ENCODE measurements around the gene MLH3.

The MLH3 gene

DNA sequence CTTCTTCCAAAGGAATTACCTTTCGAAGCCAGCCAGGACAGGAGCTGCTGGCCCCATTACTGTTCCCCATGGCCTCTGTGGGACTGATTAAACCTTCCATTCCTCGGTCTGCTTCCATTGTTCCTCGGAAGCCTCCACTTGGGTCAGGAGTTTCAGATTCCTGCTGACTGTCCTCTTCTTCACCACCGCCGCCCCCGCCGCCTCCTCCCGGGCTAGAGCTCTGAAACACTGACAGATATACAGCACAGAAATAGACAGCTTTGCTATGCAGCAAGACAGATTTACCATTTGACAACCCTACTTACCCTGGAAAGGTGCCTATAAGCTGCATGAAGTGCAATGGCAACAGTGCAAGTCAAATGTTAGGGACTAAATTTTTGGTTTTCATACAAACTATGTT, 40.0 kb upstream of the MLH3 start:
- no peak overlapping the region for H3K4me3 ChIP-seq (ENCODE audit: low read depth, low read length)
- TF ChIP-seq, protein P1, sequence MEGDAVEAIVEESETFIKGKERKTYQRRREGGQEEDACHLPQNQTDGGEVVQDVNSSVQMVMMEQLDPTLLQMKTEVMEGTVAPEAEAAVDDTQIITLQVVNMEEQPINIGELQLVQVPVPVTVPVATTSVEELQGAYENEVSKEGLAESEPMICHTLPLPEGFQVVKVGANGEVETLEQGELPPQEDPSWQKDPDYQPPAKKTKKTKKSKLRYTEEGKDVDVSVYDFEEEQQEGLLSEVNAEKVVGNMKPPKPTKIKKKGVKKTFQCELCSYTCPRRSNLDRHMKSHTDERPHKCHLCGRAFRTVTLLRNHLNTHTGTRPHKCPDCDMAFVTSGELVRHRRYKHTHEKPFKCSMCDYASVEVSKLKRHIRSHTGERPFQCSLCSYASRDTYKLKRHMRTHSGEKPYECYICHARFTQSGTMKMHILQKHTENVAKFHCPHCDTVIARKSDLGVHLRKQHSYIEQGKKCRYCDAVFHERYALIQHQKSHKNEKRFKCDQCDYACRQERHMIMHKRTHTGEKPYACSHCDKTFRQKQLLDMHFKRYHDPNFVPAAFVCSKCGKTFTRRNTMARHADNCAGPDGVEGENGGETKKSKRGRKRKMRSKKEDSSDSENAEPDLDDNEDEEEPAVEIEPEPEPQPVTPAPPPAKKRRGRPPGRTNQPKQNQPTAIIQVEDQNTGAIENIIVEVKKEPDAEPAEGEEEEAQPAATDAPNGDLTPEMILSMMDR (IDR thresholded peaks at IDR 0.05; ENCODE audit: low read depth, low read length) = no peak

DNA sequence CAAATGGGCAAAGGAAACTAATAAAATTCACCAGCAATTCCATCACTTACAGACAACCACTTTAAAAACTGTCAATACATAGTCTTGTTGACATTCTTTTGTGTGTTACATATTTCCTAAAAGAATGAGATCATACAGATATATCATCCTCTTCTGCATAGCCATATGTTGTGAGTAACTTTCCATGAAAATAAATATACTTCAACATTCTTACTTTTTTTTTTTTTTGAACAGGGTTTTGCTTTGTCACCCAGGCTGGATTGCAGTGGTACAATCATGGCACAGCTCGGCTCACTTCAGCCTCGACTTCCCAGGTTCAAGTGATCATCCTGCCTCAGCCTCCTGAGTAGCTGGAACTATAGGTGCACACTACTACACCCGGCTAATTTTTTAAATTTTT, 39.1 kb upstream of the MLH3 start:
- no peak overlapping the region for H3K4me3 ChIP-seq (ENCODE audit: low read depth, low read length)
- TF ChIP-seq, protein P1 (IDR thresholded peaks at IDR 0.05; ENCODE audit: low read depth, low read length) = no peak

DNA sequence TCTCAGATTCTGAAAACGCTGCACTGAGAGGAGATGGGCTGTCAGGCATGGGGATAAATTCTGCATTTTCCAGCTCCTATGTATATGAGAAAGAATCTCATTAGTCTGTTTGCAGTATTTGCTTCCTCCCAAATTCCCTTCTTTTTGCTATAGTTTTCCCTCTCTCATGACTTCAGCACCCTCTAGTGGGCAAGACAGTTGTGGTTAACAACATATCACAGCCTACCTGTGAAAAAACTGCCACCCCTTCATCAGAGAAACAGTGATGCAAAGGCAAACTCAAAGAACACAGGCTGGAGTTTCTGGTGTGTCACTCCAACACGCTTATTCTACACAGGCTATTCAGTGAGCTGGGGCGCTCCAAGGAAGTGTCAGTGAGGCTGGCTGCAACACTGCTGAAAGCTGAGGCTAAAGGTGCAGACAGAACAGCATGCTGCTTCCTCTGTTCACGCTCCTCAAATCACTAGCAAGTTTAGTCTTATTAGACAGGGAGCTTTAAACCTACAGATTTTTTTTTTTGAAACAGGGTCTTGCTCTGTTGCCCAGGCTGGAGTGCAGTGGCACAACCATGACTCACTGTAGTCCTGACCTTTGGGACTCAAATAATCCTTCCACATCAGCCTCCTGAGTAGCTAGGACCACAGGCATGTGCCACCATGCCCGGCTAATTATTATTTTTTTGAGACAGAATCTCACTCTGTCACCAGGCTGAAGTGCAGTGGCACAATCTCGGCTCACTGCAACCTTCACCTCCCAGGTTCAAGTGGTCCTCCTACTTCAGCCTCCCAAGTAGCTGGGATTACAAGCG, 37.5 kb upstream of the MLH3 start:
- H3K4me3 ChIP-seq (ENCODE audit: low read depth, low read length) = no peak overlapping the region
- TF ChIP-seq, protein P1 (IDR thresholded peaks at IDR 0.05; ENCODE audit: low read depth, low read length) = peak; percentile 72

DNA sequence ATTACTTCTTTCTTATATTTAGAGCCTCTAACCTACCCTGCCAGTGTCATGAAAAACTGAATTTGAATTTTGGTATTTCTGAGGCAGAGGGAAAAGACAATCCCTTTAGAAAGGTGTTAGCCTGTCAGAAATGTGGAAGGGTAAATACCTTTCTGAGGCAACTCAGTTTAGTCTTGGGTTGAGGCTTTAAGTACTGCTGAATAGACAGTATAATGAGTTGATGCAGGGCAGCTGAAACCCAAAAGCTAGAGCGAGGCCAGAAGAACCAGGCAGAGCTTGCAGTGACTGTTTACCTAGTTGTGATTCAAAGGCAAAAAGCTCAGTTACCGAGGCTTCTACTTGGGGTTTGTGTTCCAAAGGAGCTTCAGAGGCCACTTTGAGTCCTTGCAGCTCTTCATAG, 36.9 kb upstream of the MLH3 start:
- no peak overlapping the region for H3K4me3 ChIP-seq (ENCODE audit: low read depth, low read length)
- TF ChIP-seq, protein P1 (IDR thresholded peaks at IDR 0.05; ENCODE audit: low read depth, low read length) = no peak

DNA sequence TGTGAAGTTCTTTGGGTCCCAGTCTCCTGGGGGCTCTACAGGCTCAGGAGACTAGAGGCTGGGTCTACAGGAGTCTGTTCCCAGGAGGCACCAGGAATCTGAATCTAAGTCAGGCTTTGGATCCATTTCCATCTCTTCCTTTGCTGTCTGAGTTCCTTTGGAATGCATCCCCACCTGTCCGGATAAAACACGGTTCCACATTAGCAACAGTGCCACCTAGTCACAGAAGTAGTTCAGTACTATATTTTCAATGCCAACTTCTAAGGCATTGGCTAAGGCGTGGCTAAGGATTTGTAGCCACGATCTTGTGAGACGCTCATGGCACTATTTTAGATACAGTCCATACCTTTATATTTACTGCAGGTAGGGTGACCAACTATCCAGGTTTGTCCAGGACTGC, 33.2 kb upstream of the MLH3 start:
- no peak overlapping the region for H3K4me3 ChIP-seq (ENCODE audit: low read depth, low read length)
- TF ChIP-seq, protein P1 (IDR thresholded peaks at IDR 0.05; ENCODE audit: low read depth, low read length) = no peak

DNA sequence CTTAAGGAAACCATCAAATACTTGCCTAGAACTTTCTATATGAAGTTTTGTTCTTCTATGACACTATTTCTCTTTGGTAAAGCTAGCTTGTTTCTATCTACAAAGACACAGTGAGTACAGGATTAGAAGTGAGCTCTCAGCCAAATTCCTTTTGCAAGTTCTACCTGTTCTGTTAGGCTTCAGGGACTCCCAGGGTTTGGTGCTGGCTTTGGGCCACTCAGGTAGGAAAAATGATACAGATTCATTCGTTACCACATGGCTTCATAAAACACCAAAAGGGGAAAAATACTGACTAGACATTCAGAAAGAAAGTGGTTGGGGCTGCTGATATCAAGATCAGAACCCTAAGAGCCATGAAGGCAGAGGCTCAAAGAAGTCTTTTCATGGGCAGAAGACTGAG, 32.0 kb upstream of the MLH3 start:
- TF ChIP-seq, protein P1 (IDR thresholded peaks at IDR 0.05; ENCODE audit: low read depth, low read length) = no peak
- H3K4me3 ChIP-seq (ENCODE audit: low read depth, low read length) = no peak overlapping the region

DNA sequence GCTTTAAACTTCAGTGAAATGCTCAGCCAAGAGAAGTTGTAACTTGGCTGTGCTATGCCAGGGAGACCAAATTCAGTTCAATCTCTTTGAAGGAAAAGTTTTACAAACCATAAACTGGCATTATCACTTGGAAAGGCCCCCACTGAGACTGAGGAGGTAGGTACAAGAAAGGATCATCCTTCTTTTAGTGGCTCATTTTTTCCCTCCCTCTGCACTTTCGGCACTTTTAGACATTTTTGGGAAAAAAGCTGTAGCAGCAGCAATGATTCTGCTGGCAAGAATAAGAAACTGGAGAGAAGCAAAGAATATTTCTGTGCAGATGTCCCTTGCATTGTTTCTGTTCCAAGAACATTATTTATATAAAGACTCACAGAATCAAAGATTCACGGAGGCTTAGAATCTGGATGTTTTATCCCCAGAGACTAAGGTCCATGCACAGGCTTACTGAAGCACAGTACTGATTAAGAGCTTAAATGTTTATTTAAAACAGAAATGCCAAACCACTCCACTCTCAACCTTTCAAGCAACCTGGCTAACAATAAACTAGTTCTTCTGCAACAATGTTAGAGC, 30.5 kb upstream of the MLH3 start:
- TF ChIP-seq, protein P1 (IDR thresholded peaks at IDR 0.05; ENCODE audit: low read depth, low read length) = no peak
- H3K4me3 ChIP-seq (ENCODE audit: low read depth, low read length) = no peak overlapping the region

All from WI38 (cell line).